Pancreas (tissue), 10 donors: ENCODE data around the gene PBX4. TPM values are rescaled to one million over a fixed set of nuclear protein-coding genes. Genes with fewer than 3 reads are reported as not detected.
A peak's percentile ranks its signal among the peaks of the same experiment; 100 is the strongest.

ENCODE experiments used
- ATAC-seq, 4 donors: fragments of 200-7000 bp; cut with Tn5 transposase; one replicate each; pipeline versions ENCODE4 v1.8.0 to v1.9.1; 2020; ENCODE audit warnings: mild to moderate bottlenecking in 4 of 4, moderate library complexity in 4 of 4
- DNase-seq, 6 donors: peaks; one replicate each; pipeline ENCODE4 v3.0.0-alpha.2; 2020
- FAIRE-seq: peaks from 2 replicates; lab custom pipeline; 2012; peaks lifted over from hg19 to GRCh38; lab: Jason Lieb, UNC
- H3K27ac ChIP-seq, 4 donors: fragments of 200-600 bp; sonication (generic); 1 replicate in 3 of 4; 2 replicates in 1 of 4; pipeline versions ENCODE4 v1.5.0 to v1.8.0; 2020
- H3K27me3 ChIP-seq, 4 donors: fragments of 200-600 bp; one replicate each; pipeline ENCODE4 v1.8.0; 2021
- H3K36me3 ChIP-seq, 3 donors: fragments of 200-600 bp; sonication (generic) in 1 of 3; one replicate each; pipeline versions ENCODE4 v1.5.0 to v1.8.0; 2020 to 2021
- H3K4me1 ChIP-seq, 3 donors: fragments of 200-600 bp; one replicate each; pipeline ENCODE4 v1.8.0; 2021
- H3K4me3 ChIP-seq, 4 donors: fragments of 200-600 bp; sonication (generic) in 2 of 4; one replicate each; pipeline versions ENCODE4 v1.5.0 to v1.8.0; 2020 to 2021
- H3K9me3 ChIP-seq, 4 donors: fragments of 200-600 bp; one replicate each; pipeline ENCODE4 v1.8.0; 2021
- WGBS, 2 donors: extraction: QIAGEN DNeasy Blood & Tissue Kit; methylation state at CpG; one replicate each; pipeline ENCODE4 v1.1.7; 2013; 5-methylcytosine and 5-hydroxymethylcytosine counted together
- intact Hi-C, 3 donors: fragments of 100-400 bp; cut with DNase I; formaldehyde crosslinking; loops; one replicate each; pipeline versions ENCODE4 v1.11.1 to v1.14.2; 2022
- polyA plus RNA-seq, 2 donors: library from polyadenylated mRNA; stranded (reverse); fragments of 200-250 nt; gene quantifications; one replicate each; pipeline ENCODE4 v1.2.3, GENCODE V29; 2013
- total RNA-seq, 6 donors: library from RNA; stranded (reverse); fragmentation: NEBNext Ultra II Directional in 4 of 6; extraction: Animal tissue kit (Norgen Biotek cat#: 25700) in 4 of 6; gene quantifications; one replicate each; pipeline versions ENCODE4 v1.2.1 to v1.2.4, GENCODE V29; 2021 to 2023
- TF ChIP-seq, protein P1 (sequence below), 4 donors: fragments of 200-600 bp; sonication (generic) in 3 of 4; IDR thresholded peaks; one replicate each; pipeline versions ENCODE4 v1.5.0 to v1.8.0; 2021; ENCODE audit warnings: antibody characterized with exemption in 4 of 4
- donor health status: healthy with polysubstance abuse.
- donor health status: DM: no; HTN: no; CAD: no; lungs with moderate emphysema.
- donor health status: DM: no; HTN: no; CAD: no.
- donor health status: control.
- donor health status: control.
- donor health status: Bipolar disorder and iron deficiency.
- donor health status: DM: yes; HTN: yes; CAD: no.
- donor health status: DM: no; HTN: no; CAD: no.
- donor health status: DM: no; HTN: no; CAD: no.
- donor health status: DM: yes; HTN: yes; CAD: no.

Gene PBX4
- total and polyA plus RNA-seq, 8 donors = 0.18 to 4.0 (median 0.49) TPM

DNA sequence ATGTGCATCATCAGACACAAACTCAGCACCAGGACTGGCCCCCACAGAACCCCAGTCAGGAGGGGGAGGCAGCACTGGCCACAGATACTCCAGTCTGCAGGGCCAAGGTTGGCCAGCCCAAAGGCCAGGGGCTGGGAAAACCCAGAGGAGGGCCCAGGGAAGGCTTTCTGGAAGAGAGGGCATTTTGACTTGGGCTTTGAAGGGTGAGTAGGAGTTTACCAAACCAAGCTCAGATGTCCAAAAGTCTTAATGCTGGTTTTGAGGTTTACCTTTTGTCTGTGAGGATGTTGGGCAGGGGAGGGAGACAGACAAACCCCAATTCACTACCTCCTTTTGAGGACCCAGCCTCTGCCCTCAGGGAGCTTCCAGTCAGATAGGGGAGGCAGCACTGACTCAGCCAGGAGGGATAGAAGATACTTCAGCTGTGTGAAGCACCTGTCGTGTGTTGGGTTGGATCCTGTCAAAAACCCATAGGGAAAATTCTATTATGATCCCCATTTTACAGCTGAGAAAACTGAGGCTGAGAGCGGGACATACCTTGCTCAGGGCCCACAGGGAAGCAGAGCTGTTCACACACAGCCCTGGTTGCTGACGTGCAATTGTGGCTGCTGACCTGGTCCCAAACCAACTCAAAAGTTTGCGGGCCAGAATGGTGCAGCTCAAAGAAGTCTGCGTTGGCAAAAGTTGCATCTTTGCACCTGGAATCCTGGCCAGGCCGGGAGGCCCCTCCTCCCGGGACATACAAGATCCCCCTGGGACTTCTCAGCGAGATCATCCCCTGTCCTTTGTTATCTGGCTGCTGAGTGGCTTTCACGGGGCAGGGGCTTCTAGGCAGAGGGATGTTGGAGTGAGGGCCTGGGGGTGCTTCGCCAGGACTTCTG lies 67.3 kb downstream of the PBX4 start:
- Histone ChIP-seq H3K27ac (no peak overlapping the region), H3K9me3 (no peaks in the 10 kb centered on the region), H3K27me3 (no peaks in the 10 kb centered on the region), H3K4me3 (no peak overlapping the region), H3K4me1 (no peaks in the 10 kb centered on the region), H3K36me3 (no peaks in the 10 kb centered on the region)
- intact Hi-C loops = no loop called here
- TF ChIP-seq, protein P1, sequence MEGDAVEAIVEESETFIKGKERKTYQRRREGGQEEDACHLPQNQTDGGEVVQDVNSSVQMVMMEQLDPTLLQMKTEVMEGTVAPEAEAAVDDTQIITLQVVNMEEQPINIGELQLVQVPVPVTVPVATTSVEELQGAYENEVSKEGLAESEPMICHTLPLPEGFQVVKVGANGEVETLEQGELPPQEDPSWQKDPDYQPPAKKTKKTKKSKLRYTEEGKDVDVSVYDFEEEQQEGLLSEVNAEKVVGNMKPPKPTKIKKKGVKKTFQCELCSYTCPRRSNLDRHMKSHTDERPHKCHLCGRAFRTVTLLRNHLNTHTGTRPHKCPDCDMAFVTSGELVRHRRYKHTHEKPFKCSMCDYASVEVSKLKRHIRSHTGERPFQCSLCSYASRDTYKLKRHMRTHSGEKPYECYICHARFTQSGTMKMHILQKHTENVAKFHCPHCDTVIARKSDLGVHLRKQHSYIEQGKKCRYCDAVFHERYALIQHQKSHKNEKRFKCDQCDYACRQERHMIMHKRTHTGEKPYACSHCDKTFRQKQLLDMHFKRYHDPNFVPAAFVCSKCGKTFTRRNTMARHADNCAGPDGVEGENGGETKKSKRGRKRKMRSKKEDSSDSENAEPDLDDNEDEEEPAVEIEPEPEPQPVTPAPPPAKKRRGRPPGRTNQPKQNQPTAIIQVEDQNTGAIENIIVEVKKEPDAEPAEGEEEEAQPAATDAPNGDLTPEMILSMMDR (IDR thresholded peaks at IDR 0.05) = no peak
- ATAC-seq = no peak
- no peak for DNase-seq
- 76 to 80% methylated on average over 10 of the region's 10 CpGs for WGBS, 2 donors
- FAIRE-seq = no peak

DNA sequence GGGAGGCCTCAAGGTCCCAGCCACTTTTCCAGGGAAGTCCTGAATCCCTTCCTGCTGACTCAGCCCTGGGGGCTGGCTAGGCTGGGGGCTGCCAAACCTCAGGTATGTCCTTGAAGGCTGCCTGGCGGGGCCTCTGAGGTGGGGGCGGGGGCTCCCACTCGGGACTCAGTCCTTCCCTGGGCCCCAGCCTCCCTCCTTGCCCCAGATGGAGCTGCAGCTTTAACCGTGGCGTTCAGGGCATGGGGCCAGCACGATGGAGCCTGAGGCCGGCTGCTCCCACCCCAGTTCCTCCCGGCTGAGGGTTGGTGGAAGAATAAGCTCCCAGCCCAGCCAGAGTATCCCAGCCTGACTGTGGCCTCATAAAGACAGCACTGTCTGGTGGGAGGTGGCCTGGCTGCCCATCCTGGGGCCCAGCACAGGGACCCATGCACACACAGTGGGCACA lies 68.0 kb downstream of the PBX4 start:
- no peaks in the 10 kb centered on the region for H3K27me3 ChIP-seq
- no peaks in the 10 kb centered on the region for H3K9me3 ChIP-seq
- H3K4me1 ChIP-seq = no peaks in the 10 kb centered on the region
- no peak for DNase-seq
- FAIRE-seq = no peak
- ATAC-seq = peak in 1 of 4 donors; percentile 38
- no peaks in the 10 kb centered on the region for H3K36me3 ChIP-seq
- TF ChIP-seq, protein P1 (IDR thresholded peaks at IDR 0.05) = no peak
- intact Hi-C loops = no loop called here
- WGBS, 2 donors = 36 to 37% methylated on average over 8 of the region's 8 CpGs
- no peak overlapping the region for H3K27ac ChIP-seq
- no peak overlapping the region for H3K4me3 ChIP-seq

GRCh38 chr19:19549804-19550464 lies 68.6 kb downstream of the PBX4 start:
- Histone ChIP-seq H3K4me3 (no peak overlapping the region), H3K9me3 (no peaks in the 10 kb centered on the region), H3K27me3 (no peaks in the 10 kb centered on the region), H3K27ac (no peak overlapping the region), H3K36me3 (no peaks in the 10 kb centered on the region), H3K4me1 (no peaks in the 10 kb centered on the region)
- DNase-seq (no peak), ATAC-seq (no peak), FAIRE-seq (no peak)
- 39 to 44% methylated on average over 21 to 23 of the region's 23 CpGs for WGBS, 2 donors
- TF ChIP-seq, protein P1 (IDR thresholded peaks at IDR 0.05) = no peak
- intact Hi-C loops = loop anchor here in 2 of 3 donors (10.0 kb wide), 2 partner anchors 85 to 395 kb away; no protein-coding TSS in a partner anchor

- no peaks in the 10 kb centered on the region for H3K36me3 ChIP-seq
- FAIRE-seq = no peak
- H3K27me3 ChIP-seq = no peaks in the 10 kb centered on the region
These were observed 69.3 kb downstream of the PBX4 start for GRCh38 chr19:19548915-19549759.

More at GRCh38 chr19:19548915-19549759, 69.3 kb downstream of the PBX4 start:
- TF ChIP-seq, protein P1 (IDR thresholded peaks at IDR 0.05) = no peak
- DNase-seq (peak in 1 of 6 donors; percentile 24), ATAC-seq (no peak)
- H3K27ac ChIP-seq = no peak overlapping the region
- H3K4me1 ChIP-seq = no peaks in the 10 kb centered on the region
- no peak overlapping the region for H3K4me3 ChIP-seq
- H3K9me3 ChIP-seq = no peaks in the 10 kb centered on the region
- intact Hi-C loops = loop anchor here in 2 of 3 donors (10.0 kb wide), 2 partner anchors 86 to 396 kb away; no protein-coding TSS in a partner anchor
- whole genome bisulfite sequencing, 2 donors = 42 to 54% methylated on average over 13 of the region's 13 CpGs
